ENCODE data around the gene MAZ. TPM values are rescaled to one million over a fixed set of nuclear protein-coding genes. Genes with fewer than 3 reads are reported as not detected.

MAZ gene
- total RNA-seq, 2 experiments from 2014 or later: 411 to 434 TPM

DNA sequence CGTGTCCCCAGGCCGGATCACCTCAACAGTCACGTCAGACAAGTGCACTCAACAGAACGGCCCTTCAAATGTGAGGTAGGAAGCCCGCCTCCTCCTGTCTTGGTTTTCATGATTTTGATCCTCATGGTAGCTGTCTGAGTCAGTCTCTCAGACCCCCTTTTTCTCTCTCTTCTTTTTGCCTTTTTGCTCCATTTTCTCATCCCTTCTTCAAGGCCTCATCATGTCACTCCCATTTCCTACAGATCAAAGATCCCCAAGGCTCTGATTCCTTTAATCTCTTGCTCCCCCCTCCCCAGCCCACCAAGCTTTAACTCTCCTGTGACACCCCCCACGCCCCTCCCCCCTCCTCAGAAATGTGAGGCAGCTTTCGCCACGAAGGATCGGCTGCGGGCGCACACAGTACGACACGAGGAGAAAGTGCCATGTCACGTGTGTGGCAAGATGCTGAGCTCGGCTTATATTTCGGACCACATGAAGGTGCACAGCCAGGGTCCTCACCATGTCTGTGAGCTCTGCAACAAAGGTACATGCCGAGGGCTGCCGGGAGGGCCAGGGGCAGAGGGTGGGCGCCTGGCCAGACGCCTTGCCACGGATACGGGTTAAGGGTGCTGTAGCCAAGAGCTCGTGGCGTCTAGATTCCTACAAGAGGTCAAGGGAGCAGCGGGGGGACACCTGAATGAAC is 2.0 kb downstream of the MAZ start:
- Mint-ChIP-seq H3K4me3 (peak overlapping the region; percentile 96), H3K27me3 (peaks cover 12% of the 10 kb centered on the region), H3K27ac (peak overlapping the region; percentile 99), H3K4me1 (peaks cover 54% of the 10 kb centered on the region), H3K9me3 (ENCODE audit: low read depth) (no peaks in the 10 kb centered on the region), H3K36me3 (peaks cover 47% of the 10 kb centered on the region)
- DNase-seq (peak; percentile 75), ATAC-seq (peak; percentile 10)
- CTCF ChIA-PET: interaction anchor here (0.6 to 3.6 kb wide), 16 partner anchors 11 to 247 kb away, joined by 3 to 87 read pairs (median 4); partner anchors contain the start of genes KIF22, MVP, PAGR1 and TAOK2

DNA sequence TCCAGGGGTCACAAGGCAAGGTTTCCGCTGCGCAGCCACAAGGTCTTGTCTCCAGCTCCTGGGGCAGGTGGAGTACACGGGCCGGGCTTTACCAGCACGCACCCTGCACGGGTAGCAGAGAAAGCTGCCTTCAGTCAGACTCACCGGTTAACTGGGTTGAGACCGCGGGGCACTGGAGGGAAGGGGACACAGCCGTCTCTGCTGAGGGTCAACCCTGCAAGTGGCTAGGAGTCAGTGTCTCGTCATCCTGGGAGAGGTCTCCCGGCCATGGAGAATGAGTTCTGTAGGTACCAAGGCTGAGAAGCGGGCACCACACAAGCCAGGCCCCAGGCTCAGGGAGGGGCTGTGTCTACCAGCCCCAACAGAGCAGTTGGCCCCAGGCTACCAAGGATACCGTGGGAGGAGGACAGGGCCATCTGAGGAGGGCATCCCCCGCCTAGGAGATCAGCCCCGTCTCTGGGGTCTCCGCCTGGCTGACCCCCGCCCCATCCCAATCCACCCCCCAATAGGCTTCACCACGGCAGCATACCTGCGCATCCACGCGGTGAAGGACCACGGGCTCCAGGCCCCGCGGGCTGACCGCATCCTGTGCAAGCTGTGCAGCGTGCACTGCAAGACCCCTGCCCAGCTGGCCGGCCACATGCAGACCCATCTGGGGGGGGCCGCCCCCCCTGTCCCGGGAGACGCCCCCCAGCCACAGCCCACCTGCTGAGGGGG is 2.9 kb downstream of the MAZ start:
- Mint-ChIP-seq H3K4me1 (peaks cover 50% of the 10 kb centered on the region), H3K27me3 (peaks cover 12% of the 10 kb centered on the region), H3K9me3 (ENCODE audit: low read depth) (no peaks in the 10 kb centered on the region), H3K4me3 (peak overlapping the region; percentile 96), H3K27ac (peak overlapping the region; percentile 99), H3K36me3 (peaks cover 42% of the 10 kb centered on the region)
- no peak for ATAC-seq
- peak; percentile 62 for DNase-seq
- CTCF ChIA-PET: interaction anchor here (1.0 to 3.6 kb wide), 9 partner anchors 10 to 164 kb away, joined by 3 to 87 read pairs (median 9); partner anchors contain the start of genes KIF22, MVP, PAGR1 and TAOK2

DNA sequence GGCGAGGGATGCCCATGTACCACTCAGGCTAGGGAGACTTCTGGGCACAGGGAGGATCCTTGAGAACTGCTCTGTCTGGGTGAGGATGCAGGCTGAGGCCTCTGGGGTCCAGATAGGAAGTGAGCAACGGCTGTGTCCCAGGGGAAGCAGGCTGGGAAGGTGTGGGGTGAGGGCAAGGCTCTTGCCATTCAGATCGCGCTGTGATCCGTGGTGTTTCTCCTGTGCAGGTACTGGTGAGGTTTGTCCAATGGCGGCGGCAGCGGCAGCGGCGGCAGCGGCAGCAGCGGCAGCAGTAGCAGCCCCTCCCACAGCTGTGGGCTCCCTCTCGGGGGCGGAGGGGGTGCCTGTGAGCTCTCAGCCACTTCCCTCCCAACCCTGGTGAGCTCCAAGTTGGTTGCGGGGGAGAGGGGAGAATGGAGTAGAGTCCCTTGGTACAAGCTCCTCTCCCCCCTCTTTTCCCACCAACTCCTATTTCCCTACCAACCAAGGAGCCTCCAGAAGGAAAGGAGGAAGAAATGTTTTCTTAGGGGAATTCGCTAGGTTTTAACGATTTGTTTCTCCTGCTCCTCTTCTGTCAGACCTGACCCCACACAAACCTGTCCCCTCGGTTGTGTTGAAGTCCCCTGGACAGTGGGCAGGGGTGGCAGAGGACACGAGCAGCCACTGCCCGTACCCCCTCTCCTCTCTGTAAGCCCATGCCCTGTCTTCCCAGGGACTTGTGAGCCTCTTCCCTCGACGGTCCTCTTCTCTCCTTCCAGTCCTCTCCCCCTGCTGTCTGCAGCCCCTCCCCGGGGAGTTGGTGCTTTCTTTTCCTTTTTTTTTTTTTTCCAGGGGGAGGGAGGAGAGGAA is 3.7 kb downstream of the MAZ start:
- Mint-ChIP-seq H3K27me3 (peaks cover 12% of the 10 kb centered on the region), H3K4me3 (peak overlapping the region; percentile 96), H3K27ac (peak overlapping the region; percentile 87), H3K36me3 (peaks cover 37% of the 10 kb centered on the region), H3K9me3 (ENCODE audit: low read depth) (no peaks in the 10 kb centered on the region), H3K4me1 (peaks cover 51% of the 10 kb centered on the region)
- CTCF ChIA-PET: interaction anchor here (0.8 to 1.0 kb wide), 3 partner anchors 9 to 110 kb away, joined by 3 to 7 read pairs (median 4); partner anchors contain the start of gene MVP
- no peak for ATAC-seq
- peak; percentile 81 for DNase-seq

GRCh38 chr16:29810699-29811169 is 4.4 kb downstream of the MAZ start:
- Mint-ChIP-seq H3K4me3 (peak overlapping the region; percentile 96), H3K27me3 (peaks cover 12% of the 10 kb centered on the region), H3K36me3 (peaks cover 35% of the 10 kb centered on the region), H3K9me3 (ENCODE audit: low read depth) (no peaks in the 10 kb centered on the region), H3K4me1 (peaks cover 52% of the 10 kb centered on the region), H3K27ac (peak overlapping the region; percentile 87)
- DNase-seq: no peak
- no peak for ATAC-seq
- CTCF ChIA-PET: interaction anchor here (1.0 kb wide), 2 partner anchors 26 to 110 kb away, joined by 3 to 4 read pairs; no protein-coding TSS in a partner anchor

- ATAC-seq (peak; percentile 37), DNase-seq (peak; percentile 90)
- Mint-ChIP-seq H3K9me3 (ENCODE audit: low read depth) (no peaks in the 10 kb centered on the region), H3K27me3 (peaks cover 12% of the 10 kb centered on the region), H3K4me3 (peak overlapping the region; percentile 96), H3K27ac (peak overlapping the region; percentile 87), H3K4me1 (peaks cover 54% of the 10 kb centered on the region), H3K36me3 (peaks cover 35% of the 10 kb centered on the region)
- CTCF ChIA-PET: interaction anchor here (1.0 to 1.1 kb wide), 2 partner anchors 10 to 26 kb away, joined by 3 to 5 read pairs; no protein-coding TSS in a partner anchor
Observed at GRCh38 chr16:29811170-29811895, 5.0 kb downstream of the MAZ start.

DNA sequence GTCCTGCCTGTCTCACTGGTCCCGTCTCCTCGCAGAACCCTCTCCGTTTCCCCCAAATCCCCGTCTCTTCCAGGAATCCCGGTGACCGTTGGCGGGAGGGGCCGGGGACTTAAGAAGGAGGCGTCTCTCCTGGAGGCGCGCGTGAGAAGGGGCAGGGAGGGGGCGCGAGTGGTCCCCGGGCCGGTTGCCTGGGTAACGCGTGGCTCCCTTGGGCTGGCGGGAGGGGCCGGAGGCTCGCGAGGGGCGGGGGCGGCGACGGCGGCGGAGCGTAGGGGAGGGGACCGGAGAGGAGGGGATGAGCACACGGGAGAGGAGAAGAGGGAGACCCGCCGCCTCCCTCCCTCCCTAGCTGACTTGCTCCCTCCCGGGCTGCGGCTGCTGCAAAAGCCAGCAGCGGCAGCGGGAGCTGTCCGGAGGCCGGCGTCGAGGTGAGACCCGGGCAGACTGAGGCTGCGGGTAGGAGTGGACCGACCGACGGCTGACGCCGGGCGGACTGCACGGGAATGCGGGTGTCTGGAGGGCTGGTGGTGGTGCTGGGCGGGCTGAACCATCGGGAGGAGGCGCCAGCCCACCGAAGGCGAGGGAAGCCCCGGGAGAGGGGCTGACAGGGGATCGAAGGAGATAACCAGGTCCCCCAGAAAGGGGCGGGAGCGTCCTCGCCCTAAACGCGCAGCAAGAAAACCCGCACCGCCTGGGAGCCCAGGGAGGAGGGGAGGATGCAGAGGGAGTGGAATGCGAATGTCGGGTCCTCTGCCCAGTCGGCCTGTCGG is 5.8 kb downstream of the MAZ start, which contains the start of gene PRRT2:
PRRT2 (plus strand) TSS at position 298 of the 770 bp plus-strand sequence. CDS start 862 bp downstream, outside the sequence.
- Mint-ChIP-seq H3K36me3 (peaks cover 36% of the 10 kb centered on the region), H3K27ac (peak within 1 kb of the TSS; percentile 87), H3K27me3 (peaks cover 12% of the 10 kb centered on the region), H3K4me1 (peaks cover 57% of the 10 kb centered on the region), H3K9me3 (ENCODE audit: low read depth) (no peaks in the 10 kb centered on the region), H3K4me3 (peak within 1 kb of the TSS; percentile 96)
- CTCF ChIA-PET: interaction anchor here (1.0 to 1.1 kb wide), 2 partner anchors 9 to 27 kb away, joined by 3 to 5 read pairs; no protein-coding TSS in a partner anchor
- ATAC-seq: no peak
- DNase-seq: peak; percentile 62

DNA sequence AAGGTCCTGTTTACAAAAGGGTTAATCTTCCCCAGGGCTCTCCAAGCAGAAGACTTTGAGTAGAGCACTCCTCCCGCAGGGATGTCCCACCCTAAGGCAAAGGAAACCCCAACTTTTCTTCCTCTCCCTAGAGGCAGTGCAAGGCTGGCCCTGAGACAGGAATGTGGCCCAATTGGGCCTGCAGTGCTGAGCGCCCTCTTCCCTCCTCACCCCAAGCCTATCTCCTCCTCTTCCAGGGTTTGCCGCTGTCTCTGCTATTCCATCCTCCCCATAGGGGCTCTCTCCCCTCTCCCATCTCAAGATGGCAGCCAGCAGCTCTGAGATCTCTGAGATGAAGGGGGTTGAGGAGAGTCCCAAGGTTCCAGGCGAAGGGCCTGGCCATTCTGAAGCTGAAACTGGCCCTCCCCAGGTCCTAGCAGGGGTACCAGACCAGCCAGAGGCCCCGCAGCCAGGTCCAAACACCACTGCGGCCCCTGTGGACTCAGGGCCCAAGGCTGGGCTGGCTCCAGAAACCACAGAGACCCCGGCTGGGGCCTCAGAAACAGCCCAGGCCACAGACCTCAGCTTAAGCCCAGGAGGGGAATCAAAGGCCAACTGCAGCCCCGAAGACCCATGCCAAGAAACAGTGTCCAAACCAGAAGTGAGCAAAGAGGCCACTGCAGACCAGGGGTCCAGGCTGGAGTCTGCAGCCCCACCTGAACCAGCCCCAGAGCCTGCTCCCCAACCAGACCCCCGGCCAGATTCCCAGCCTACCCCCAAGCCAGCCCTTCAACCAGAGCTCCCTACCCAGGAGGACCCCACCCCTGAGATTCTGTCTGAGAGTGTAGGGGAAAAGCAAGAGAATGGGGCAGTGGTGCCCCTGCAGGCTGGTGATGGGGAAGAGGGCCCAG is 6.7 kb downstream of the MAZ start:
- H3K27ac Mint-ChIP-seq: no peak overlapping the region
- ATAC-seq: no peak
- peaks cover 12% of the 10 kb centered on the region for H3K27me3 Mint-ChIP-seq
- no peak for DNase-seq
- H3K36me3 Mint-ChIP-seq: peaks cover 31% of the 10 kb centered on the region
- H3K9me3 Mint-ChIP-seq (ENCODE audit: low read depth): no peaks in the 10 kb centered on the region
- no peak overlapping the region for H3K4me3 Mint-ChIP-seq
- peaks cover 63% of the 10 kb centered on the region for H3K4me1 Mint-ChIP-seq
- CTCF ChIA-PET: interaction anchor here (0.6 to 0.9 kb wide), 3 partner anchors 9 to 112 kb away, joined by 3 read pairs; no protein-coding TSS in a partner anchor

- no peak for DNase-seq
- peaks cover 29% of the 10 kb centered on the region for H3K36me3 Mint-ChIP-seq
- no peak overlapping the region for H3K27ac Mint-ChIP-seq
- peaks cover 12% of the 10 kb centered on the region for H3K27me3 Mint-ChIP-seq
- no peak overlapping the region for H3K4me3 Mint-ChIP-seq
- no peak for ATAC-seq
- H3K9me3 Mint-ChIP-seq (ENCODE audit: low read depth): no peaks in the 10 kb centered on the region
- CTCF ChIA-PET: interaction anchor here (0.8 to 16.1 kb wide), 3 partner anchors 35 to 113 kb away, joined by 3 to 192 read pairs (median 3); no protein-coding TSS in a partner anchor
- H3K4me1 Mint-ChIP-seq: peaks cover 66% of the 10 kb centered on the region
Observed at GRCh38 chr16:29813644-29814562, 7.6 kb downstream of the MAZ start.

GRCh38 chr16:29814592-29814991 is 8.3 kb downstream of the MAZ start:
- no peaks in the 10 kb centered on the region for H3K9me3 Mint-ChIP-seq (ENCODE audit: low read depth)
- peak overlapping the region; percentile 99 for H3K4me3 Mint-ChIP-seq
- ATAC-seq (no peak), DNase-seq (no peak)
- peak overlapping the region; percentile 88 for H3K27ac Mint-ChIP-seq
- H3K27me3 Mint-ChIP-seq: peaks cover 12% of the 10 kb centered on the region
- CTCF ChIA-PET: interaction anchor here (4.4 to 16.1 kb wide), 2 partner anchors 25 to 35 kb away, joined by 34 to 192 read pairs; partner anchors contain the start of gene KIF22
- peaks cover 67% of the 10 kb centered on the region for H3K4me1 Mint-ChIP-seq
- H3K36me3 Mint-ChIP-seq: peaks cover 30% of the 10 kb centered on the region
